Measurements from ENCODE around the gene LZIC. TPM values are rescaled to one million over a fixed set of nuclear protein-coding genes. Genes with fewer than 3 reads are reported as not detected.

The LZIC gene
- total and polyA plus RNA-seq, 9 of the 15 experiments (the other 6 are each of a cell fraction or from before 2014, with no cell fraction given) = 32.9 to 109 (median 61.7) TPM

DNA sequence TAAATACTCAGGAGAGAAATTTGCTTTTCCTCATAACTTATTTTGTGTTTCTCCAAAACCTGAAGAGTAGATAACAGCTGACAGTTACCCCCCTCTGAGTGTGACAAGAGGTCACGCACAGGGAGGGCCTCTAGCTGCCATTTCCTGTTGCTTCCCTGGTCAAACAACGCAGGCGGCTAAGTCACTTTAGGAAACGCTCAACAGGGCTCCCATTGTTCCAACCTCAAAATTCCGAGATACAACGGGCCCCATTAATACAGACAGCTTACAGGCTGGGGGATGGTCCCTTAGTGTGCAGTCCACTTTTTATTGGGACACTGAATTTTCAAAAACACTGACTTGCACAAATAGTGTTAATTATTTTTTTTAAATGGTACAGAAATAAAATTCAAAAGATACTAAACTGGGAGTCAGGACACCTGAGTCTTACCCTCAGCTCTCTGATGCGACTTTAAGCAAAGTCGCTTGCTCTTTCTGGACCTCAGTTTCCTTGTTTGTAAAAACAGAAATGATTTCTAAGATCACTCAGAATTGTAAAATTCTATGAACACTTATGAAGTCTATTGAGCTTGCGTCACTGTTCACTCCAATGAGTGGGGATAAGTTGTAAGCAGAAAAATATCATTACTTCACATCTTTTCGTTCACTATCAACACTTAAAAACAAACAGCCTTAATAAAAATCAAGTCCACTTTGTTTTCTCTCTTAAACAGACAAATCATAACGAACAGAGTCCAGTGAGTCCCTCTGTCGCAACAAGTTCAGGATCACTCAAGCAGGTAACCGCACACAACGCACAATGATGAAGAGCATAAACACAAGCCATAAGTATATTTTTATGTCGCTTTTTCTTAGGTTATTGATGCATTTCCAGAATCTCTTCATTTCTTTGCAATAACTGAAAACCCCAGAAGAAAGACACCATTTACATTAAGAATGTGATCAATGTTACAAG is 13.5 kb downstream of the LZIC start (continued):
- TF ChIP-seq PML (IDR thresholded peaks at IDR 0.05; ENCODE audit: low read length) (no peak; the same call in 1 of the 2 replicates), ZFPM2 (CRISPR knock-in tag; IDR thresholded peaks at IDR 0.05) (no peak), KAT7 (CRISPR knock-in tag; IDR thresholded peaks at IDR 0.05; ENCODE audit: borderline replicate concordance) (no peak), SAP30 (IDR thresholded peaks at IDR 0.05; ENCODE audit: borderline replicate concordance, insufficient read depth, low read depth, low read length, poor library complexity, severe bottlenecking) (no peak), ETV5 (CRISPR knock-in tag; IDR thresholded peaks at IDR 0.05; ENCODE audit: low read depth) (peak; percentile 65; the same call in 1 of the 2 replicates), CSDE1 (IDR thresholded peaks at IDR 0.05) (no peak)
- TF ChIP-seq, protein P1, sequence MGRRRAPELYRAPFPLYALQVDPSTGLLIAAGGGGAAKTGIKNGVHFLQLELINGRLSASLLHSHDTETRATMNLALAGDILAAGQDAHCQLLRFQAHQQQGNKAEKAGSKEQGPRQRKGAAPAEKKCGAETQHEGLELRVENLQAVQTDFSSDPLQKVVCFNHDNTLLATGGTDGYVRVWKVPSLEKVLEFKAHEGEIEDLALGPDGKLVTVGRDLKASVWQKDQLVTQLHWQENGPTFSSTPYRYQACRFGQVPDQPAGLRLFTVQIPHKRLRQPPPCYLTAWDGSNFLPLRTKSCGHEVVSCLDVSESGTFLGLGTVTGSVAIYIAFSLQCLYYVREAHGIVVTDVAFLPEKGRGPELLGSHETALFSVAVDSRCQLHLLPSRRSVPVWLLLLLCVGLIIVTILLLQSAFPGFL (CRISPR knock-in tag; IDR thresholded peaks at IDR 0.05) = no peak
- TF ChIP-seq, protein P2, sequence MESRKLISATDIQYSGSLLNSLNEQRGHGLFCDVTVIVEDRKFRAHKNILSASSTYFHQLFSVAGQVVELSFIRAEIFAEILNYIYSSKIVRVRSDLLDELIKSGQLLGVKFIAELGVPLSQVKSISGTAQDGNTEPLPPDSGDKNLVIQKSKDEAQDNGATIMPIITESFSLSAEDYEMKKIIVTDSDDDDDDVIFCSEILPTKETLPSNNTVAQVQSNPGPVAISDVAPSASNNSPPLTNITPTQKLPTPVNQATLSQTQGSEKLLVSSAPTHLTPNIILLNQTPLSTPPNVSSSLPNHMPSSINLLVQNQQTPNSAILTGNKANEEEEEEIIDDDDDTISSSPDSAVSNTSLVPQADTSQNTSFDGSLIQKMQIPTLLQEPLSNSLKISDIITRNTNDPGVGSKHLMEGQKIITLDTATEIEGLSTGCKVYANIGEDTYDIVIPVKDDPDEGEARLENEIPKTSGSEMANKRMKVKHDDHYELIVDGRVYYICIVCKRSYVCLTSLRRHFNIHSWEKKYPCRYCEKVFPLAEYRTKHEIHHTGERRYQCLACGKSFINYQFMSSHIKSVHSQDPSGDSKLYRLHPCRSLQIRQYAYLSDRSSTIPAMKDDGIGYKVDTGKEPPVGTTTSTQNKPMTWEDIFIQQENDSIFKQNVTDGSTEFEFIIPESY (CRISPR knock-in tag; IDR thresholded peaks at IDR 0.05) = no peak
- TF ChIP-seq, protein P3, sequence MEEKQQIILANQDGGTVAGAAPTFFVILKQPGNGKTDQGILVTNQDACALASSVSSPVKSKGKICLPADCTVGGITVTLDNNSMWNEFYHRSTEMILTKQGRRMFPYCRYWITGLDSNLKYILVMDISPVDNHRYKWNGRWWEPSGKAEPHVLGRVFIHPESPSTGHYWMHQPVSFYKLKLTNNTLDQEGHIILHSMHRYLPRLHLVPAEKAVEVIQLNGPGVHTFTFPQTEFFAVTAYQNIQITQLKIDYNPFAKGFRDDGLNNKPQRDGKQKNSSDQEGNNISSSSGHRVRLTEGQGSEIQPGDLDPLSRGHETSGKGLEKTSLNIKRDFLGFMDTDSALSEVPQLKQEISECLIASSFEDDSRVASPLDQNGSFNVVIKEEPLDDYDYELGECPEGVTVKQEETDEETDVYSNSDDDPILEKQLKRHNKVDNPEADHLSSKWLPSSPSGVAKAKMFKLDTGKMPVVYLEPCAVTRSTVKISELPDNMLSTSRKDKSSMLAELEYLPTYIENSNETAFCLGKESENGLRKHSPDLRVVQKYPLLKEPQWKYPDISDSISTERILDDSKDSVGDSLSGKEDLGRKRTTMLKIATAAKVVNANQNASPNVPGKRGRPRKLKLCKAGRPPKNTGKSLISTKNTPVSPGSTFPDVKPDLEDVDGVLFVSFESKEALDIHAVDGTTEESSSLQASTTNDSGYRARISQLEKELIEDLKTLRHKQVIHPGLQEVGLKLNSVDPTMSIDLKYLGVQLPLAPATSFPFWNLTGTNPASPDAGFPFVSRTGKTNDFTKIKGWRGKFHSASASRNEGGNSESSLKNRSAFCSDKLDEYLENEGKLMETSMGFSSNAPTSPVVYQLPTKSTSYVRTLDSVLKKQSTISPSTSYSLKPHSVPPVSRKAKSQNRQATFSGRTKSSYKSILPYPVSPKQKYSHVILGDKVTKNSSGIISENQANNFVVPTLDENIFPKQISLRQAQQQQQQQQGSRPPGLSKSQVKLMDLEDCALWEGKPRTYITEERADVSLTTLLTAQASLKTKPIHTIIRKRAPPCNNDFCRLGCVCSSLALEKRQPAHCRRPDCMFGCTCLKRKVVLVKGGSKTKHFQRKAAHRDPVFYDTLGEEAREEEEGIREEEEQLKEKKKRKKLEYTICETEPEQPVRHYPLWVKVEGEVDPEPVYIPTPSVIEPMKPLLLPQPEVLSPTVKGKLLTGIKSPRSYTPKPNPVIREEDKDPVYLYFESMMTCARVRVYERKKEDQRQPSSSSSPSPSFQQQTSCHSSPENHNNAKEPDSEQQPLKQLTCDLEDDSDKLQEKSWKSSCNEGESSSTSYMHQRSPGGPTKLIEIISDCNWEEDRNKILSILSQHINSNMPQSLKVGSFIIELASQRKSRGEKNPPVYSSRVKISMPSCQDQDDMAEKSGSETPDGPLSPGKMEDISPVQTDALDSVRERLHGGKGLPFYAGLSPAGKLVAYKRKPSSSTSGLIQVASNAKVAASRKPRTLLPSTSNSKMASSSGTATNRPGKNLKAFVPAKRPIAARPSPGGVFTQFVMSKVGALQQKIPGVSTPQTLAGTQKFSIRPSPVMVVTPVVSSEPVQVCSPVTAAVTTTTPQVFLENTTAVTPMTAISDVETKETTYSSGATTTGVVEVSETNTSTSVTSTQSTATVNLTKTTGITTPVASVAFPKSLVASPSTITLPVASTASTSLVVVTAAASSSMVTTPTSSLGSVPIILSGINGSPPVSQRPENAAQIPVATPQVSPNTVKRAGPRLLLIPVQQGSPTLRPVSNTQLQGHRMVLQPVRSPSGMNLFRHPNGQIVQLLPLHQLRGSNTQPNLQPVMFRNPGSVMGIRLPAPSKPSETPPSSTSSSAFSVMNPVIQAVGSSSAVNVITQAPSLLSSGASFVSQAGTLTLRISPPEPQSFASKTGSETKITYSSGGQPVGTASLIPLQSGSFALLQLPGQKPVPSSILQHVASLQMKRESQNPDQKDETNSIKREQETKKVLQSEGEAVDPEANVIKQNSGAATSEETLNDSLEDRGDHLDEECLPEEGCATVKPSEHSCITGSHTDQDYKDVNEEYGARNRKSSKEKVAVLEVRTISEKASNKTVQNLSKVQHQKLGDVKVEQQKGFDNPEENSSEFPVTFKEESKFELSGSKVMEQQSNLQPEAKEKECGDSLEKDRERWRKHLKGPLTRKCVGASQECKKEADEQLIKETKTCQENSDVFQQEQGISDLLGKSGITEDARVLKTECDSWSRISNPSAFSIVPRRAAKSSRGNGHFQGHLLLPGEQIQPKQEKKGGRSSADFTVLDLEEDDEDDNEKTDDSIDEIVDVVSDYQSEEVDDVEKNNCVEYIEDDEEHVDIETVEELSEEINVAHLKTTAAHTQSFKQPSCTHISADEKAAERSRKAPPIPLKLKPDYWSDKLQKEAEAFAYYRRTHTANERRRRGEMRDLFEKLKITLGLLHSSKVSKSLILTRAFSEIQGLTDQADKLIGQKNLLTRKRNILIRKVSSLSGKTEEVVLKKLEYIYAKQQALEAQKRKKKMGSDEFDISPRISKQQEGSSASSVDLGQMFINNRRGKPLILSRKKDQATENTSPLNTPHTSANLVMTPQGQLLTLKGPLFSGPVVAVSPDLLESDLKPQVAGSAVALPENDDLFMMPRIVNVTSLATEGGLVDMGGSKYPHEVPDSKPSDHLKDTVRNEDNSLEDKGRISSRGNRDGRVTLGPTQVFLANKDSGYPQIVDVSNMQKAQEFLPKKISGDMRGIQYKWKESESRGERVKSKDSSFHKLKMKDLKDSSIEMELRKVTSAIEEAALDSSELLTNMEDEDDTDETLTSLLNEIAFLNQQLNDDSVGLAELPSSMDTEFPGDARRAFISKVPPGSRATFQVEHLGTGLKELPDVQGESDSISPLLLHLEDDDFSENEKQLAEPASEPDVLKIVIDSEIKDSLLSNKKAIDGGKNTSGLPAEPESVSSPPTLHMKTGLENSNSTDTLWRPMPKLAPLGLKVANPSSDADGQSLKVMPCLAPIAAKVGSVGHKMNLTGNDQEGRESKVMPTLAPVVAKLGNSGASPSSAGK (IDR thresholded peaks at IDR 0.05) = no peak

Data from K562 (cell line).